Esophagus (tissue), 2 donors: Measurements from ENCODE around the gene ZNF747. TPM values are rescaled to one million over a fixed set of nuclear protein-coding genes. Genes with fewer than 3 reads are reported as not detected.

ENCODE experiments used
- H3K27ac ChIP-seq, 2 donors: one replicate each; pipeline ENCODE4 v1.5.1; 2013; ENCODE audit warnings: low read depth in 2 of 2, mild to moderate bottlenecking in 2 of 2, inconsistent platforms in 1 of 2, low read length in 1 of 2, moderate library complexity in 1 of 2
- H3K27me3 ChIP-seq, 2 donors: one replicate each; pipeline ENCODE4 v1.6.1; 2013; ENCODE audit warnings: low read length in 2 of 2, control low read depth in 1 of 2, mild to moderate bottlenecking in 1 of 2; ENCODE audit not compliant: insufficient read depth in 2 of 2, control insufficient read depth in 1 of 2
- H3K36me3 ChIP-seq, 2 donors: one replicate each; pipeline ENCODE4 v1.6.1; 2013; ENCODE audit warnings: low read length in 1 of 2; ENCODE audit not compliant: control insufficient read depth in 2 of 2, insufficient read depth in 2 of 2
- H3K4me1 ChIP-seq, 2 donors: one replicate each; pipeline ENCODE4 v1.6.1; 2013; ENCODE audit warnings: low read length in 1 of 2; ENCODE audit not compliant: control insufficient read depth in 2 of 2, insufficient read depth in 2 of 2
- H3K4me3 ChIP-seq, 2 donors: one replicate each; pipeline ENCODE4 v1.5.1; 2013; ENCODE audit warnings: low read length in 2 of 2, mild to moderate bottlenecking in 2 of 2, low read depth in 1 of 2, moderate library complexity in 1 of 2
- H3K9me3 ChIP-seq, 2 donors: one replicate each; pipeline ENCODE4 v1.6.1; 2013; ENCODE audit warnings: mild to moderate bottlenecking in 2 of 2, low read depth in 1 of 2, low read length in 1 of 2, moderate library complexity in 1 of 2; ENCODE audit not compliant: control insufficient read depth in 2 of 2, insufficient read depth in 1 of 2
- WGBS, 2 donors: extraction: QIAGEN DNeasy Blood & Tissue Kit; methylation state at CpG; one replicate each; pipeline ENCODE4 v1.1.7; 2013; 5-methylcytosine and 5-hydroxymethylcytosine counted together
- polyA plus RNA-seq, 2 donors: library from polyadenylated mRNA; stranded (reverse); fragments of 200-250 nt; gene quantifications; one replicate each; pipeline ENCODE4 v1.2.3, GENCODE V29; 2013
- donor health status: healthy with polysubstance abuse.
- donor health status: Bipolar disorder and iron deficiency.

The ZNF747 gene
- polyA plus RNA-seq, 2 donors, result 4.4 to 4.5 TPM

GRCh38 chr16:30519120-30520049 is 15.3 kb downstream of the ZNF747 start:
- 88 to 89% methylated on average over 20 of the region's 20 CpGs for WGBS, 2 donors
- Histone ChIP-seq H3K36me3 (peaks cover 0 to 2% of the 10 kb centered on the region in 2 donors), H3K4me1 (peaks cover 0 to 4% of the 10 kb centered on the region in 2 donors), H3K4me3 (no peak overlapping the region), H3K9me3 (no peaks in the 10 kb centered on the region), H3K27ac (no peak overlapping the region), H3K27me3 (no peaks in the 10 kb centered on the region)

GRCh38 chr16:30518552-30518951 is 16.1 kb downstream of the ZNF747 start:
- 88 to 89% methylated on average over 10 of the region's 10 CpGs for WGBS, 2 donors
- H3K4me3 ChIP-seq, result no peak overlapping the region
- no peaks in the 10 kb centered on the region for H3K9me3 ChIP-seq
- no peak overlapping the region for H3K27ac ChIP-seq
- no peaks in the 10 kb centered on the region for H3K27me3 ChIP-seq
- H3K4me1 ChIP-seq, result peaks cover 0 to 4% of the 10 kb centered on the region in 2 donors
- peaks cover 0 to 1% of the 10 kb centered on the region in 2 donors for H3K36me3 ChIP-seq

GRCh38 chr16:30515275-30515674 is 19.4 kb downstream of the ZNF747 start:
- H3K36me3 ChIP-seq, result peaks cover 3 to 4% of the 10 kb centered on the region in 2 donors
- H3K27ac ChIP-seq, result no peak overlapping the region
- H3K4me3 ChIP-seq, result no peak overlapping the region
- H3K9me3 ChIP-seq, result no peaks in the 10 kb centered on the region
- H3K27me3 ChIP-seq, result no peaks in the 10 kb centered on the region
- WGBS, 2 donors, result 79 to 82% methylated on average over 2 of the region's 2 CpGs
- H3K4me1 ChIP-seq, result no peaks in the 10 kb centered on the region

- 95 to 96% methylated on average over 3 of the region's 3 CpGs for WGBS, 2 donors
- H3K4me3 ChIP-seq, result no peak overlapping the region
- H3K9me3 ChIP-seq, result no peaks in the 10 kb centered on the region
- no peaks in the 10 kb centered on the region for H3K4me1 ChIP-seq
- H3K36me3 ChIP-seq, result peaks cover 3 to 4% of the 10 kb centered on the region in 2 donors
- H3K27ac ChIP-seq, result no peak overlapping the region
- no peaks in the 10 kb centered on the region for H3K27me3 ChIP-seq
Measured at GRCh38 chr16:30511509-30511908, 23.1 kb downstream of the ZNF747 start.

GRCh38 chr16:30510376-30510938 is 24.2 kb downstream of the ZNF747 start:
- WGBS, 2 donors, result 73 to 75% methylated on average over 4 of the region's 4 CpGs
- H3K27me3 ChIP-seq, result no peaks in the 10 kb centered on the region
- H3K4me1 ChIP-seq, result no peaks in the 10 kb centered on the region
- no peak overlapping the region for H3K4me3 ChIP-seq
- H3K9me3 ChIP-seq, result no peaks in the 10 kb centered on the region
- H3K27ac ChIP-seq, result no peak overlapping the region
- peaks cover 3% of the 10 kb centered on the region in 2 donors for H3K36me3 ChIP-seq

GRCh38 chr16:30509081-30509765 is 25.4 kb downstream of the ZNF747 start:
- 66 to 67% methylated on average over 4 of the region's 4 CpGs for WGBS, 2 donors
- Histone ChIP-seq H3K4me3 (no peak overlapping the region), H3K27me3 (no peaks in the 10 kb centered on the region), H3K36me3 (peaks cover 3% of the 10 kb centered on the region in 2 donors), H3K27ac (no peak overlapping the region), H3K9me3 (no peaks in the 10 kb centered on the region), H3K4me1 (no peaks in the 10 kb centered on the region)

GRCh38 chr16:30503403-30504296 is 31.0 kb downstream of the ZNF747 start:
- no peaks in the 10 kb centered on the region for H3K27me3 ChIP-seq
- 82 to 83% methylated on average over 6 of the region's 6 CpGs for WGBS, 2 donors
- H3K36me3 ChIP-seq, result no peaks in the 10 kb centered on the region
- no peaks in the 10 kb centered on the region for H3K4me1 ChIP-seq
- no peak overlapping the region for H3K4me3 ChIP-seq
- H3K9me3 ChIP-seq, result no peaks in the 10 kb centered on the region
- H3K27ac ChIP-seq, result no peak overlapping the region

- no peaks in the 10 kb centered on the region for H3K27me3 ChIP-seq
- 81 to 83% methylated on average over 8 of the region's 8 CpGs for WGBS, 2 donors
- no peak overlapping the region for H3K4me3 ChIP-seq
- H3K36me3 ChIP-seq, result no peaks in the 10 kb centered on the region
- peaks cover 0 to 3% of the 10 kb centered on the region in 2 donors for H3K9me3 ChIP-seq
- no peaks in the 10 kb centered on the region for H3K4me1 ChIP-seq
- H3K27ac ChIP-seq, result no peak overlapping the region
Measured at GRCh38 chr16:30499284-30499683, 35.4 kb downstream of the ZNF747 start.

- 63 to 73% methylated on average over 12 of the region's 12 CpGs for WGBS, 2 donors
- Histone ChIP-seq H3K4me1 (no peaks in the 10 kb centered on the region), H3K27me3 (no peaks in the 10 kb centered on the region), H3K27ac (no peak overlapping the region), H3K36me3 (no peaks in the 10 kb centered on the region), H3K9me3 (peaks cover 0 to 3% of the 10 kb centered on the region in 2 donors), H3K4me3 (no peak overlapping the region)
Measured at GRCh38 chr16:30494709-30495108, 39.9 kb downstream of the ZNF747 start.
